ENCODE measurements around the gene ANKUB1. TPM values are rescaled to one million over a fixed set of nuclear protein-coding genes. Genes with fewer than 3 reads are reported as not detected.

Gene ANKUB1
- total RNA-seq, 1 donor from 2014 or later, result 2.1 TPM

GRCh38 chr3:149744151-149744550 is 48.2 kb downstream of the ANKUB1 start:
- Histone ChIP-seq H3K36me3 (ENCODE audit: control insufficient read depth, insufficient read depth, low read length) (peaks cover 9% of the 10 kb centered on the region), H3K27me3 (ENCODE audit: control insufficient read depth, insufficient read depth, low read length) (no peaks in the 10 kb centered on the region), H3K4me3 (ENCODE audit: low read depth, low read length) (no peak overlapping the region)
- no peak for TF ChIP-seq CTCF (IDR thresholded peaks at IDR 0.05; ENCODE audit: insufficient read depth, low read length, severe bottlenecking)
- no peak for DNase-seq (ENCODE audit: low read depth)
- no peak for FAIRE-seq

- H3K36me3 ChIP-seq (ENCODE audit: control insufficient read depth, insufficient read depth, low read length), result peaks cover 1% of the 10 kb centered on the region
- no peak for DNase-seq (ENCODE audit: low read depth)
- no peak for FAIRE-seq
- H3K27me3 ChIP-seq (ENCODE audit: control insufficient read depth, insufficient read depth, low read length), result no peaks in the 10 kb centered on the region
- no peak for TF ChIP-seq CTCF (IDR thresholded peaks at IDR 0.05; ENCODE audit: insufficient read depth, low read length, severe bottlenecking)
- H3K4me3 ChIP-seq (ENCODE audit: low read depth, low read length), result no peak overlapping the region
Observed at GRCh38 chr3:149739396-149739795, 53.0 kb downstream of the ANKUB1 start.

- Histone ChIP-seq H3K27me3 (ENCODE audit: control insufficient read depth, insufficient read depth, low read length) (no peaks in the 10 kb centered on the region), H3K36me3 (ENCODE audit: control insufficient read depth, insufficient read depth, low read length) (peaks cover 1% of the 10 kb centered on the region), H3K4me3 (ENCODE audit: low read depth, low read length) (no peak overlapping the region)
- DNase-seq (ENCODE audit: low read depth) (peak; percentile 76), FAIRE-seq (no peak)
- TF ChIP-seq CTCF (IDR thresholded peaks at IDR 0.05; ENCODE audit: insufficient read depth, low read length, severe bottlenecking), result no peak
Observed at GRCh38 chr3:149738876-149739275, 53.5 kb downstream of the ANKUB1 start.

- Histone ChIP-seq H3K4me3 (ENCODE audit: low read depth, low read length) (no peak overlapping the region), H3K27me3 (ENCODE audit: control insufficient read depth, insufficient read depth, low read length) (no peaks in the 10 kb centered on the region), H3K36me3 (ENCODE audit: control insufficient read depth, insufficient read depth, low read length) (peaks cover 1% of the 10 kb centered on the region)
- TF ChIP-seq CTCF (IDR thresholded peaks at IDR 0.05; ENCODE audit: insufficient read depth, low read length, severe bottlenecking), result no peak
- DNase-seq (ENCODE audit: low read depth) (no peak), FAIRE-seq (no peak)
Observed at GRCh38 chr3:149736953-149737205, 55.5 kb downstream of the ANKUB1 start.

- Histone ChIP-seq H3K36me3 (ENCODE audit: control insufficient read depth, insufficient read depth, low read length) (peaks cover under 1% of the 10 kb centered on the region), H3K27me3 (ENCODE audit: control insufficient read depth, insufficient read depth, low read length) (no peaks in the 10 kb centered on the region), H3K4me3 (ENCODE audit: low read depth, low read length) (no peak overlapping the region)
- FAIRE-seq, result no peak
- no peak for TF ChIP-seq CTCF (IDR thresholded peaks at IDR 0.05; ENCODE audit: insufficient read depth, low read length, severe bottlenecking)
- DNase-seq (ENCODE audit: low read depth), result peak; percentile 87
Observed at GRCh38 chr3:149736175-149736952, 56.0 kb downstream of the ANKUB1 start.

- Histone ChIP-seq H3K4me3 (ENCODE audit: low read depth, low read length) (no peak overlapping the region), H3K36me3 (ENCODE audit: control insufficient read depth, insufficient read depth, low read length) (no peaks in the 10 kb centered on the region), H3K27me3 (ENCODE audit: control insufficient read depth, insufficient read depth, low read length) (no peaks in the 10 kb centered on the region)
- DNase-seq (ENCODE audit: low read depth), result no peak
- FAIRE-seq, result no peak
- no peak for TF ChIP-seq CTCF (IDR thresholded peaks at IDR 0.05; ENCODE audit: insufficient read depth, low read length, severe bottlenecking)
Observed at GRCh38 chr3:149732234-149732633, 60.1 kb downstream of the ANKUB1 start.

Measured in bronchial epithelial cell (primary cell).